Gastrocnemius medialis (tissue), 4 donors: Measurements from ENCODE around the gene OR6J1.

Source experiments
- POLR2A ChIP-seq, 2 donors: fragments of 450-650 bp; IDR thresholded peaks; one replicate each; pipeline ENCODE4 v1.6.1; 2017; ENCODE audit warnings: antibody characterized with exemption in 2 of 2, mild to moderate bottlenecking in 2 of 2, moderate library complexity in 2 of 2
- TF ChIP-seq, protein P1 (sequence below), 5 experiments: fragments of 450-650 bp in 3 of 5; fragments of 200-600 bp in 2 of 5; sonication (generic) in 2 of 5; IDR thresholded peaks in 4 of 5; conservative IDR thresholded peaks in 1 of 5; 1 replicate in 4 of 5; 2 replicates in 1 of 5; pipeline ENCODE4 v1.5.1; 2016 to 2019; ENCODE audit warnings: antibody characterized with exemption in 5 of 5, mild to moderate bottlenecking in 3 of 5, moderate library complexity in 3 of 5

DNA sequence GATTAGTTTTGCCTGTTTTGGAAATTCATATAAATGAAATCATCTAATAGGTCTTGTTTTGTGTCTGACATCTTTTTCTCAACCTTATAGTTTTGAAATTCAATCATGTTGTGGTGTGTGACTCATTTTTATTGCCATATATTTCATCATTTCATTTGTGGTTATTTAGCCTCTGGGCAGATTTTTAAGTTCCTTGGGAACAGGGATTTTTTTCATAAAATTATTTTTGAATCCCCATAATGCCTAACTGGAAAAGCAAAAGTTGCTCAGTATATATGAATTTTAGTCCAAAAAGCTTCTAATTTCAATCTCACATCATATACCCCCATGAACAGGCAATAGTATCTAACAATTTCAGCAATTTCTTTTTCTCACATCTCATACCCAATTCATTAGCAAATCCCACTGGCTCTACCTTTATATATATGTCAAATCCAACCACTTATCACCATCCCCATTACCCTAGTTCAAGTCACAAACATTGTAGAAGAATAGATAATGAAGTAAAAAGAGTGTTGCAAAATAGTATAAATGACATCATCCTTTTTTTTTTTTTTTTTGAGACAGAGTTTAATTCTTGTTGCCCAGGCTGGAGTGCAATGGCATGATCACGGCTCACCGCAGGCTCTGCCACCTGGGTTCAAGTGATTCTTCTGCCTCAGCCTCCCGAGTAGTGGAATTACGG is 2.6 kb upstream of the OR6J1 start:
- TF ChIP-seq, protein P1, sequence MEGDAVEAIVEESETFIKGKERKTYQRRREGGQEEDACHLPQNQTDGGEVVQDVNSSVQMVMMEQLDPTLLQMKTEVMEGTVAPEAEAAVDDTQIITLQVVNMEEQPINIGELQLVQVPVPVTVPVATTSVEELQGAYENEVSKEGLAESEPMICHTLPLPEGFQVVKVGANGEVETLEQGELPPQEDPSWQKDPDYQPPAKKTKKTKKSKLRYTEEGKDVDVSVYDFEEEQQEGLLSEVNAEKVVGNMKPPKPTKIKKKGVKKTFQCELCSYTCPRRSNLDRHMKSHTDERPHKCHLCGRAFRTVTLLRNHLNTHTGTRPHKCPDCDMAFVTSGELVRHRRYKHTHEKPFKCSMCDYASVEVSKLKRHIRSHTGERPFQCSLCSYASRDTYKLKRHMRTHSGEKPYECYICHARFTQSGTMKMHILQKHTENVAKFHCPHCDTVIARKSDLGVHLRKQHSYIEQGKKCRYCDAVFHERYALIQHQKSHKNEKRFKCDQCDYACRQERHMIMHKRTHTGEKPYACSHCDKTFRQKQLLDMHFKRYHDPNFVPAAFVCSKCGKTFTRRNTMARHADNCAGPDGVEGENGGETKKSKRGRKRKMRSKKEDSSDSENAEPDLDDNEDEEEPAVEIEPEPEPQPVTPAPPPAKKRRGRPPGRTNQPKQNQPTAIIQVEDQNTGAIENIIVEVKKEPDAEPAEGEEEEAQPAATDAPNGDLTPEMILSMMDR (IDR thresholded peaks at IDR 0.05 in 4 of 5, conservative IDR thresholded peaks at IDR 0.05 in 1 of 5) = no peak
- no peak for TF ChIP-seq POLR2A (IDR thresholded peaks at IDR 0.05)
